GM10266 (cell line): ENCODE data around the gene IRF2BP1.
A peak's percentile ranks its signal among the peaks of the same experiment; 100 is the strongest.

Experiments
- DNase-seq: peaks from one replicate; pipeline ENCODE4 v3.0.0; 2012; ENCODE audit errors: extremely low spot score
- CTCF ChIP-seq: IDR thresholded peaks from 2 replicates; pipeline ENCODE4 v1.5.1; 2012; ENCODE audit warnings: mild to moderate bottlenecking, low read depth; ENCODE audit not compliant: control insufficient read depth, insufficient read depth; ENCODE audit errors: missing control alignments

The IRF2BP1 gene

GRCh38 chr19:45927565-45928261 lies 41.8 kb upstream of the IRF2BP1 start:
- DNase-seq, result peak; percentile 96
- no peak for TF ChIP-seq CTCF

GRCh38 chr19:45924891-45925447 lies 39.0 kb upstream of the IRF2BP1 start:
- no peak for TF ChIP-seq CTCF
- no peak for DNase-seq

GRCh38 chr19:45922281-45922680 lies 36.3 kb upstream of the IRF2BP1 start:
- no peak for DNase-seq
- peak; percentile 4 for TF ChIP-seq CTCF

- DNase-seq, result no peak
- TF ChIP-seq CTCF, result no peak
These were observed 34.5 kb upstream of the IRF2BP1 start for GRCh38 chr19:45920458-45920857.

GRCh38 chr19:45919678-45920077 lies 33.7 kb upstream of the IRF2BP1 start:
- no peak for TF ChIP-seq CTCF
- no peak for DNase-seq

- no peak for DNase-seq
- no peak for TF ChIP-seq CTCF
These were observed 32.8 kb upstream of the IRF2BP1 start for GRCh38 chr19:45918721-45919120.

- TF ChIP-seq CTCF, result no peak
- no peak for DNase-seq
These were observed 31.6 kb upstream of the IRF2BP1 start for GRCh38 chr19:45917421-45918091.
